ENCODE results near the gene PHF13. TPM values are rescaled to one million over a fixed set of nuclear protein-coding genes. Genes with fewer than 3 reads are reported as not detected.

The PHF13 gene
- total and polyA plus RNA-seq, 10 of the 15 experiments (the other 5 are each of a cell fraction or from before 2014, with no cell fraction given) = 0.87 to 15.4 (median 5.1) TPM

- no peak for ATAC-seq
- ChIA-PET RAD21 (ENCODE audit: unreplicated experiment) (no interaction called here), POLR2A (interaction anchor here (1.0 kb wide), 1 partner anchor 50 kb away, joined by 3 read pairs; no protein-coding TSS in a partner anchor), SMC1A (ENCODE audit: uncharacterized antibody, unreplicated experiment) (interaction anchor here (1.5 kb wide), 1 partner anchor 19 kb away, joined by 3 read pairs; no protein-coding TSS in a partner anchor), CTCF (no interaction called here)
- 92% methylated on average over 21 of the region's 21 CpGs for WGBS (ENCODE audit: insufficient coverage, insufficient replicate concordance, low lambda C conversion rate, missing lambda C conversion rate)
- in situ Hi-C loops (cut with MboI) = no loop called here
- intact Hi-C loops (cut with micrococcal nuclease; ENCODE audit: unreplicated experiment) = no loop called here
- H2AFZ ChIP-seq (ENCODE audit: control insufficient read depth, low read depth, low read length) = no peak overlapping the region
- TF ChIP-seq POLR2A (IDR thresholded peaks at IDR 0.05; ENCODE audit: low read depth, low read length) = 0 out of 2 replicates have a peak, but pooled peaks have one; percentile 0
- no peak for TF ChIP-seq TCF7 (IDR thresholded peaks at IDR 0.05; ENCODE audit: borderline replicate concordance)
- no peak for TF ChIP-seq ZBTB40 (IDR thresholded peaks at IDR 0.05; ENCODE audit: borderline replicate concordance)
- no peak for TF ChIP-seq BMI1 (IDR thresholded peaks at IDR 0.05; ENCODE audit: borderline replicate concordance)
- H3K9me3 ChIP-seq (replicated peaks; ENCODE audit: control insufficient read depth, insufficient read depth, low read length) = no peaks in the 10 kb centered on the region
- H3K4me2 ChIP-seq (ENCODE audit: control insufficient read depth, insufficient read depth) = no peak overlapping the region
- no peak for FAIRE-seq
- H3K27ac ChIP-seq (ENCODE audit: control insufficient read depth, insufficient read depth) = no peak overlapping the region
- H3K36me3 ChIP-seq (ENCODE audit: control insufficient read depth in 2 of 2, insufficient read depth in 2 of 2, low read length in 1 of 2) = peaks cover 3 to 9% of the 10 kb centered on the region in 2 experiments; a peak in 3 of 4 replicates
- no peak for DNase-seq (ENCODE audit: low read depth, low spot score)
- no TSS peak for BruUV-seq (replicated peaks)
- H3K9ac ChIP-seq (ENCODE audit: control insufficient read depth, insufficient read depth, low read length) = no peak overlapping the region
- no peaks in the 10 kb centered on the region for H4K20me1 ChIP-seq (ENCODE audit: control insufficient read depth, insufficient read depth)
- no peaks in the 10 kb centered on the region for H3K27me3 ChIP-seq (replicated peaks in 1 of 2; ENCODE audit: control insufficient read depth in 2 of 2, insufficient read depth in 2 of 2, low read length in 1 of 2)
- H3K4me3 ChIP-seq = no peak overlapping the region
- H3K79me2 ChIP-seq (ENCODE audit: control insufficient read depth, insufficient read depth, low read length) = peaks cover 22% of the 10 kb centered on the region
- H3K4me1 ChIP-seq (ENCODE audit: control insufficient read depth, insufficient read depth, low read length) = peaks cover 16% of the 10 kb centered on the region
Measured at GRCh38 chr1:6627841-6628545, 14.5 kb downstream of the PHF13 start.
